ENCODE results near the gene CAMKK1.

DNA sequence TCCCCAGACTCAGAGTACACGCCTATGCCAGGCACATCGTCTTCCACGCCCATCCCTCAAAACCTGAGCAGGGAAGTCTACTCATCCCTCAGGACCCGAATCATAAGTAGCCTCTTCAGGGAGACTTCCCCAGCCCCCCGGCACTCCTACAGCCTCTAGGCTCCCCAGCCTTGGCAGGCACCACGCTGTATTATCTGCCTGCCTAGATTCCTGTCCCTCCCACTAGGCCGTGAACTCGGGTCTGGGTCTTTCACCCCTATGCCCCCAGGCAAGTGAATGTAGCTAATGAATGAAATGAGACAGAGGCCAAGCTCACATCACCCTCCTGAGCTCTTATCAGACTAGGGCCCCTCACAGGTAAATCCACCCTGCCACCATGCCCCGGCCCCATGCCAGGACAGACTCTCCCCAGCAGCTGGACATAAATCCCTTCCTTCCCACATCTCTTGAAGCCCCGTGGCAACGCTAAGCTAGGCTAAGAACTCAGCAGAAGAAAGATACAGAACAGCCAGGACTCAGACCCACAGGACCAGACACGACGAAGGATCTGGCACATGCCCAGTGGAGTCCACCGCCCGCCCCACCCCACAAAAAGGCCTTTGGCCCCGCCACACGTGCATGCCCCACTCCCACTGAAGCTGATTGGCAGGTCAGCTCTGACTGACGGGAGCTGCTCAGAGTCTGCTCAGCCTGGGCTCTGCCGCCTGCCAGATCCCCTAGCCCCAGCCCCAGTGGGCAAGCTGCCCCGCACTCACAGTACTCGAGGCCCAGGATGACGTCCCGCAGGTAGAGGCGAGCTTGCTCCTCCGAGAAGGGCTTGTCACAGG is 13.0 kb downstream of the CAMKK1 start:
- TF ChIP-seq ESRRG (CRISPR knock-in tag; IDR thresholded peaks at IDR 0.05) (no peak), ZNF8 (CRISPR knock-in tag; IDR thresholded peaks at IDR 0.05) (no peak), RARB (CRISPR knock-in tag; IDR thresholded peaks at IDR 0.05) (no peak), ZFP30 (CRISPR knock-in tag; IDR thresholded peaks at IDR 0.05) (no peak), ARNTL (CRISPR knock-in tag; IDR thresholded peaks at IDR 0.05; ENCODE audit: borderline replicate concordance, low read depth) (no peak), PPARA (CRISPR knock-in tag; IDR thresholded peaks at IDR 0.05; ENCODE audit: borderline replicate concordance) (no peak), ZC3H10 (CRISPR knock-in tag; IDR thresholded peaks at IDR 0.05) (no peak), CREB5 (CRISPR knock-in tag; IDR thresholded peaks at IDR 0.05; ENCODE audit: low read depth) (no peak), TOX (CRISPR knock-in tag; IDR thresholded peaks at IDR 0.05; ENCODE audit: borderline replicate concordance) (no peak), OSR1 (CRISPR knock-in tag; IDR thresholded peaks at IDR 0.05) (no peak), ZFP3 (CRISPR knock-in tag; IDR thresholded peaks at IDR 0.05) (no peak), CSDC2 (CRISPR knock-in tag; IDR thresholded peaks at IDR 0.05) (no peak)
- TF ChIP-seq, protein P1, sequence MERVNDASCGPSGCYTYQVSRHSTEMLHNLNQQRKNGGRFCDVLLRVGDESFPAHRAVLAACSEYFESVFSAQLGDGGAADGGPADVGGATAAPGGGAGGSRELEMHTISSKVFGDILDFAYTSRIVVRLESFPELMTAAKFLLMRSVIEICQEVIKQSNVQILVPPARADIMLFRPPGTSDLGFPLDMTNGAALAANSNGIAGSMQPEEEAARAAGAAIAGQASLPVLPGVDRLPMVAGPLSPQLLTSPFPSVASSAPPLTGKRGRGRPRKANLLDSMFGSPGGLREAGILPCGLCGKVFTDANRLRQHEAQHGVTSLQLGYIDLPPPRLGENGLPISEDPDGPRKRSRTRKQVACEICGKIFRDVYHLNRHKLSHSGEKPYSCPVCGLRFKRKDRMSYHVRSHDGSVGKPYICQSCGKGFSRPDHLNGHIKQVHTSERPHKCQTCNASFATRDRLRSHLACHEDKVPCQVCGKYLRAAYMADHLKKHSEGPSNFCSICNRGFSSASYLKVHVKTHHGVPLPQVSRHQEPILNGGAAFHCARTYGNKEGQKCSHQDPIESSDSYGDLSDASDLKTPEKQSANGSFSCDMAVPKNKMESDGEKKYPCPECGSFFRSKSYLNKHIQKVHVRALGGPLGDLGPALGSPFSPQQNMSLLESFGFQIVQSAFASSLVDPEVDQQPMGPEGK (CRISPR knock-in tag; IDR thresholded peaks at IDR 0.05; ENCODE audit: borderline replicate concordance): no peak
- TF ChIP-seq, protein P2, sequence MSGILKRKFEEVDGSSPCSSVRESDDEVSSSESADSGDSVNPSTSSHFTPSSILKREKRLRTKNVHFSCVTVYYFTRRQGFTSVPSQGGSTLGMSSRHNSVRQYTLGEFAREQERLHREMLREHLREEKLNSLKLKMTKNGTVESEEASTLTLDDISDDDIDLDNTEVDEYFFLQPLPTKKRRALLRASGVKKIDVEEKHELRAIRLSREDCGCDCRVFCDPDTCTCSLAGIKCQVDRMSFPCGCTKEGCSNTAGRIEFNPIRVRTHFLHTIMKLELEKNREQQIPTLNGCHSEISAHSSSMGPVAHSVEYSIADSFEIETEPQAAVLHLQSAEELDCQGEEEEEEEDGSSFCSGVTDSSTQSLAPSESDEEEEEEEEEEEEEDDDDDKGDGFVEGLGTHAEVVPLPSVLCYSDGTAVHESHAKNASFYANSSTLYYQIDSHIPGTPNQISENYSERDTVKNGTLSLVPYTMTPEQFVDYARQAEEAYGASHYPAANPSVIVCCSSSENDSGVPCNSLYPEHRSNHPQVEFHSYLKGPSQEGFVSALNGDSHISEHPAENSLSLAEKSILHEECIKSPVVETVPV (CRISPR knock-in tag; IDR thresholded peaks at IDR 0.05): no peak
